SK-N-SH (cell line): ENCODE data around the gene GEMIN8. TPM values are rescaled to one million over a fixed set of nuclear protein-coding genes. Genes with fewer than 3 reads are reported as not detected.

ENCODE experiments used
- CTCF ChIA-PET: fragments of 300-600, 350-600 bp; formaldehyde crosslinking; extraction: SDS; loops from one replicate; lab custom pipeline; 2021; lab: Yijun Ruan, JAX
- POLR2A ChIA-PET: fragments of 350-600 bp; sonication (Branson Sonifier 250); formaldehyde crosslinking; extraction: SDS; loops from one replicate; lab custom pipeline; 2020; ENCODE audit warnings: antibody characterized with exemption, inconsistent platforms; lab: Yijun Ruan, JAX
- DNase-seq: peaks from one replicate; pipeline ENCODE4 v3.0.0; 2012
- H2AFZ ChIP-seq: fragments of 200-600 bp; sonication (generic); 2 replicates; pipeline ENCODE4 v1.8.1; 2016; ENCODE audit warnings: antibody characterized with exemption, mild to moderate bottlenecking, low read depth
- H3F3A ChIP-seq: fragments of 200-600 bp; sonication (generic); replicated peaks from 2 replicates; pipeline ENCODE3; 2016; ENCODE audit warnings: antibody characterized with exemption, mild to moderate bottlenecking; ENCODE audit not compliant: insufficient read depth
- H3K27ac ChIP-seq, 2 experiments: fragments of 200-500 bp in 1 of 2; fragments of 200-600 bp in 1 of 2; sonication (Bioruptor generic) in 1 of 2; sonication (generic), shearing (Covaris generic) in 1 of 2; 2 replicates each; pipeline versions ENCODE4 v1.5.1 to v1.6.1; 2014 to 2016; ENCODE audit warnings: low read depth in 2 of 2, inconsistent platforms in 1 of 2, low read length in 1 of 2, mild to moderate bottlenecking in 1 of 2, mixed read lengths in 1 of 2
- H3K27me3 ChIP-seq: fragments of 200-600 bp; sonication (generic), shearing (Covaris generic); 2 replicates; pipeline ENCODE4 v1.6.1; 2016; ENCODE audit warnings: mixed run types; ENCODE audit not compliant: insufficient read depth
- H3K36me3 ChIP-seq, 2 experiments: fragments of 200-500 bp in 1 of 2; fragments of 200-600 bp in 1 of 2; sonication (Bioruptor generic) in 1 of 2; sonication (generic) in 1 of 2; replicated peaks in 1 of 2; 2 replicates each; pipeline versions ENCODE3 to v1.5.1; 2014 to 2016; ENCODE audit warnings: low read length in 1 of 2, mild to moderate bottlenecking in 1 of 2; ENCODE audit not compliant: insufficient read depth in 2 of 2, control insufficient read depth in 1 of 2
- H3K4me1 ChIP-seq, 2 experiments: fragments of 200-500 bp in 1 of 2; fragments of 200-600 bp in 1 of 2; sonication (Bioruptor generic) in 1 of 2; sonication (generic), shearing (Covaris generic) in 1 of 2; 2 replicates each; pipeline versions ENCODE4 v1.5.1 to v1.6.1; 2014 to 2016; ENCODE audit warnings: low read depth in 1 of 2, low read length in 1 of 2, mixed run types in 1 of 2; ENCODE audit not compliant: insufficient read depth in 2 of 2, control insufficient read depth in 1 of 2
- H3K4me2 ChIP-seq: fragments of 200-600 bp; sonication (generic), shearing (Covaris generic); 2 replicates; pipeline ENCODE4 v1.6.1; 2017; ENCODE audit warnings: mixed run types
- H3K4me3 ChIP-seq, 2 experiments: fragments of 200-500 bp in 1 of 2; fragments of 200-600 bp in 1 of 2; sonication (Bioruptor generic) in 1 of 2; sonication (generic), shearing (Covaris generic) in 1 of 2; 2 replicates each; pipeline versions ENCODE4 v1.5.1 to v1.8.1; 2014 to 2016; ENCODE audit warnings: low read depth in 2 of 2, inconsistent platforms in 1 of 2, low read length in 1 of 2, mild to moderate bottlenecking in 1 of 2, mixed read lengths in 1 of 2, moderate library complexity in 1 of 2
- H3K79me2 ChIP-seq: fragments of 200-600 bp; sonication (generic); 2 replicates; pipeline ENCODE4 v1.8.1; 2017; ENCODE audit warnings: mild to moderate bottlenecking; ENCODE audit not compliant: insufficient read depth
- H3K9ac ChIP-seq: fragments of 200-600 bp; sonication (generic); 2 replicates; pipeline ENCODE4 v1.6.1; 2017; ENCODE audit warnings: mixed run types
- H3K9me2 ChIP-seq: fragments of 200-600 bp; sonication (generic); 2 replicates; pipeline ENCODE4 v1.6.1; 2017; ENCODE audit warnings: mixed run types
- H3K9me3 ChIP-seq: fragments of 200-600 bp; sonication (generic); 2 replicates; pipeline ENCODE4 v1.6.1; 2017; ENCODE audit warnings: mixed run types, mild to moderate bottlenecking, moderate library complexity
- H4K20me1 ChIP-seq: fragments of 200-600 bp; sonication (generic); 2 replicates; pipeline ENCODE4 v1.6.1; 2017; ENCODE audit warnings: mild to moderate bottlenecking, mixed run types; ENCODE audit not compliant: insufficient read depth
- CHD2 ChIP-seq: fragments of 150-350 bp; IDR thresholded peaks from 2 replicates; pipeline ENCODE4 v1.6.1; 2018; ENCODE audit warnings: low read length; ENCODE audit not compliant: partially characterized antibody
- ELF1 ChIP-seq: IDR thresholded peaks from 2 replicates; pipeline ENCODE4 v1.4.0; 2012
- EZH2phosphoT487 ChIP-seq: fragments of 200-600 bp; sonication (generic); IDR thresholded peaks from 2 replicates; pipeline ENCODE4 v1.6.1; 2017; ENCODE audit warnings: low read depth, mixed run types, mild to moderate bottlenecking, antibody characterized with exemption, moderate library complexity, borderline replicate concordance
- FOXJ3 ChIP-seq: sonication (generic); formaldehyde crosslinking; IDR thresholded peaks from 2 replicates; pipeline ENCODE4 v1.5.1; 2020; ENCODE audit warnings: mild to moderate bottlenecking, missing genetic modification reagents
- GABPA ChIP-seq: IDR thresholded peaks from 2 replicates; pipeline ENCODE4 v1.4.0; 2012; ENCODE audit warnings: low read depth, mild to moderate bottlenecking
- JUND ChIP-seq: IDR thresholded peaks from 2 replicates; pipeline ENCODE4 v1.4.0; 2012
- MAX ChIP-seq: IDR thresholded peaks from 2 replicates; pipeline ENCODE4 v1.4.0; 2012; ENCODE audit warnings: low read depth
- MEF2A ChIP-seq: IDR thresholded peaks from 2 replicates; pipeline ENCODE4 v1.4.0; 2012; ENCODE audit warnings: low read depth, borderline replicate concordance
- MXI1 ChIP-seq: IDR thresholded peaks from 2 replicates; pipeline ENCODE4 v1.6.1; 2012; ENCODE audit warnings: mild to moderate bottlenecking, low read depth, low read length, improper control_type of control experiment
- NRF1 ChIP-seq: IDR thresholded peaks from 2 replicates; pipeline ENCODE4 v1.6.1; 2012; ENCODE audit warnings: low read depth, mild to moderate bottlenecking, low read length
- RAD21 ChIP-seq: IDR thresholded peaks from 2 replicates; pipeline ENCODE4 v1.6.1; 2012; ENCODE audit warnings: mild to moderate bottlenecking, low read length
- RFX5 ChIP-seq: IDR thresholded peaks from 2 replicates; pipeline ENCODE4 v1.6.1; 2012; ENCODE audit warnings: mild to moderate bottlenecking, improper control_type of control experiment, low read length
- RXRA ChIP-seq: IDR thresholded peaks from 2 replicates; pipeline ENCODE4 v1.4.0; 2012; ENCODE audit warnings: low read depth, mild to moderate bottlenecking, borderline replicate concordance
- SIN3A ChIP-seq: IDR thresholded peaks from 2 replicates; pipeline ENCODE4 v1.6.1; 2012; ENCODE audit warnings: low read depth, mild to moderate bottlenecking, low read length, moderate library complexity, borderline replicate concordance
- SMC3 ChIP-seq: IDR thresholded peaks from 2 replicates; pipeline ENCODE4 v1.6.1; 2012; ENCODE audit warnings: low read depth, low read length, improper control_type of control experiment
- TAF1 ChIP-seq: IDR thresholded peaks from 2 replicates; pipeline ENCODE4 v1.6.1; 2012; ENCODE audit warnings: low read depth, mild to moderate bottlenecking, low read length, moderate library complexity, borderline replicate concordance
- USF2 ChIP-seq: fragments of 150-350 bp; IDR thresholded peaks from 2 replicates; pipeline ENCODE4 v1.6.1; 2017; ENCODE audit warnings: antibody characterized with exemption, low read length, low read depth, borderline replicate concordance
- ZBTB33 ChIP-seq: IDR thresholded peaks from 2 replicates; pipeline ENCODE4 v1.4.0; 2012; ENCODE audit warnings: low read depth, borderline replicate concordance
- WGBS: methylation state at CpG from one replicate; pipeline ENCODE4 v1.1.6; 2017; ENCODE audit warnings: low lambda C conversion rate; 5-methylcytosine and 5-hydroxymethylcytosine counted together
- polyA plus RNA-seq, 3 experiments: library from polyadenylated mRNA; depleted of rRNA; stranded (reverse); fragments of >200 nt; gene quantifications; 2 replicates each; pipeline ENCODE4 v1.2.3, GENCODE V29; 2012
- TF ChIP-seq, protein P1 (sequence below): IDR thresholded peaks from 2 replicates; pipeline ENCODE4 v1.6.1; 2012; ENCODE audit warnings: mild to moderate bottlenecking, low read depth, low read length, moderate library complexity
- TF ChIP-seq, protein P2 (sequence below): fragments of 150-350 bp; IDR thresholded peaks from 2 replicates; pipeline ENCODE4 v1.6.1; 2016; ENCODE audit warnings: mild to moderate bottlenecking, low read depth, low read length

GEMIN8 gene
- polyA plus RNA-seq, 1 of the 3 experiments (the other 2 are of a cell fraction), result 69.8 TPM

DNA sequence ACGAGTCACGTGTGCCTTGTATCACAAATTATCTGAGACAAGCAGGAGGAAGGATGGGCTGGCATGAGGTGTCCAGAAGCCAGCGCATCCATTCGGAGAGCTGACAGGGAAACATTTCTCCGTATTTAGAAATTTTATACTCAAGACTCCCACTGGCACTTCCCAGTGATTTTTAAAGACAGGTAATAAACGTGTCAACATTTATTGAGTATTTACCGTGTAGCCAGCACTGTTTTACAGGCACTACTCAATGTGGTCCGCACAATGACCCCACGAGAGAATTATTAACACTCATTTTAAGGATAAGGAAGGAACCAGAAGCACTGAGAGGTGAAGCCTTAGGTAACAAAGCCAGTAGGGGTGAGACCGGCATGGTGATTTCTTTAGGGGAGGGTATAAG is 23.2 kb downstream of the GEMIN8 start:
- Histone ChIP-seq H3K4me1 (no peaks in the 10 kb centered on the region), H3K36me3 (peaks cover 9 to 24% of the 10 kb centered on the region in 2 experiments), H4K20me1 (no peaks in the 10 kb centered on the region), H2AFZ (no peak overlapping the region), H3K9me2 (no peaks in the 10 kb centered on the region), H3K27ac (no peak overlapping the region), H3K4me3 (no peak overlapping the region), H3K4me2 (no peak overlapping the region), H3K79me2 (no peaks in the 10 kb centered on the region), H3K9ac (no peak overlapping the region), H3K27me3 (no peaks in the 10 kb centered on the region), H3F3A (peaks cover 4% of the 10 kb centered on the region), H3K9me3 (no peaks in the 10 kb centered on the region)
- POLR2A ChIA-PET, result no interaction called here
- WGBS, result 92% methylated on average over 10 of the region's 10 CpGs
- TF ChIP-seq EZH2phosphoT487, result no peak
- TF ChIP-seq SMC3, result no peak
- no peak for TF ChIP-seq RAD21
- no peak for TF ChIP-seq USF2
- TF ChIP-seq MXI1, result no peak
- no peak for TF ChIP-seq RXRA
- no peak for TF ChIP-seq GABPA
- TF ChIP-seq CHD2, result no peak
- TF ChIP-seq, protein P1, sequence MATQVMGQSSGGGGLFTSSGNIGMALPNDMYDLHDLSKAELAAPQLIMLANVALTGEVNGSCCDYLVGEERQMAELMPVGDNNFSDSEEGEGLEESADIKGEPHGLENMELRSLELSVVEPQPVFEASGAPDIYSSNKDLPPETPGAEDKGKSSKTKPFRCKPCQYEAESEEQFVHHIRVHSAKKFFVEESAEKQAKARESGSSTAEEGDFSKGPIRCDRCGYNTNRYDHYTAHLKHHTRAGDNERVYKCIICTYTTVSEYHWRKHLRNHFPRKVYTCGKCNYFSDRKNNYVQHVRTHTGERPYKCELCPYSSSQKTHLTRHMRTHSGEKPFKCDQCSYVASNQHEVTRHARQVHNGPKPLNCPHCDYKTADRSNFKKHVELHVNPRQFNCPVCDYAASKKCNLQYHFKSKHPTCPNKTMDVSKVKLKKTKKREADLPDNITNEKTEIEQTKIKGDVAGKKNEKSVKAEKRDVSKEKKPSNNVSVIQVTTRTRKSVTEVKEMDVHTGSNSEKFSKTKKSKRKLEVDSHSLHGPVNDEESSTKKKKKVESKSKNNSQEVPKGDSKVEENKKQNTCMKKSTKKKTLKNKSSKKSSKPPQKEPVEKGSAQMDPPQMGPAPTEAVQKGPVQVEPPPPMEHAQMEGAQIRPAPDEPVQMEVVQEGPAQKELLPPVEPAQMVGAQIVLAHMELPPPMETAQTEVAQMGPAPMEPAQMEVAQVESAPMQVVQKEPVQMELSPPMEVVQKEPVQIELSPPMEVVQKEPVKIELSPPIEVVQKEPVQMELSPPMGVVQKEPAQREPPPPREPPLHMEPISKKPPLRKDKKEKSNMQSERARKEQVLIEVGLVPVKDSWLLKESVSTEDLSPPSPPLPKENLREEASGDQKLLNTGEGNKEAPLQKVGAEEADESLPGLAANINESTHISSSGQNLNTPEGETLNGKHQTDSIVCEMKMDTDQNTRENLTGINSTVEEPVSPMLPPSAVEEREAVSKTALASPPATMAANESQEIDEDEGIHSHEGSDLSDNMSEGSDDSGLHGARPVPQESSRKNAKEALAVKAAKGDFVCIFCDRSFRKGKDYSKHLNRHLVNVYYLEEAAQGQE, result no peak
- no peak for TF ChIP-seq FOXJ3 (CRISPR knock-in tag)
- no peak for TF ChIP-seq ELF1
- no peak for TF ChIP-seq JUND
- TF ChIP-seq, protein P2, sequence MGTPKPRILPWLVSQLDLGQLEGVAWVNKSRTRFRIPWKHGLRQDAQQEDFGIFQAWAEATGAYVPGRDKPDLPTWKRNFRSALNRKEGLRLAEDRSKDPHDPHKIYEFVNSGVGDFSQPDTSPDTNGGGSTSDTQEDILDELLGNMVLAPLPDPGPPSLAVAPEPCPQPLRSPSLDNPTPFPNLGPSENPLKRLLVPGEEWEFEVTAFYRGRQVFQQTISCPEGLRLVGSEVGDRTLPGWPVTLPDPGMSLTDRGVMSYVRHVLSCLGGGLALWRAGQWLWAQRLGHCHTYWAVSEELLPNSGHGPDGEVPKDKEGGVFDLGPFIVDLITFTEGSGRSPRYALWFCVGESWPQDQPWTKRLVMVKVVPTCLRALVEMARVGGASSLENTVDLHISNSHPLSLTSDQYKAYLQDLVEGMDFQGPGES, result no peak
- no peak for TF ChIP-seq ZBTB33
- TF ChIP-seq RFX5, result no peak
- no peak for TF ChIP-seq SIN3A
- TF ChIP-seq MEF2A, result no peak
- TF ChIP-seq TAF1, result no peak
- no peak for TF ChIP-seq NRF1
- TF ChIP-seq MAX, result no peak
- no peak for DNase-seq
- CTCF ChIA-PET, result no interaction called here
